Adrenal gland (tissue), 12 donors: ENCODE measurements around the gene BEST4. TPM values are rescaled to one million over a fixed set of nuclear protein-coding genes. Genes with fewer than 3 reads are reported as not detected.

Experiments used
- DNase-seq, 7 donors: peaks; one replicate each; pipeline ENCODE4 v3.0.0-alpha.2; 2019 to 2020
- H3K27ac ChIP-seq, 5 donors: fragments of 200-600 bp; sonication (generic) in 4 of 5; 1 replicate in 3 of 5; 2 replicates in 2 of 5; pipeline versions ENCODE4 v1.5.1 to v1.8.0; 2016 to 2020; ENCODE audit warnings: mild to moderate bottlenecking in 1 of 5
- H3K27me3 ChIP-seq: fragments of 200-600 bp; 2 replicates; pipeline ENCODE4 v1.8.0; 2021
- H3K36me3 ChIP-seq, 2 donors: fragments of 200-600 bp; replicated peaks in 1 of 2; 1 replicate in 1 of 2; 2 replicates in 1 of 2; pipeline versions ENCODE4 v1.5.1 to v1.8.0; 2018 to 2022
- H3K4me1 ChIP-seq, 2 donors: fragments of 200-600 bp; replicated peaks in 1 of 2; 1 replicate in 1 of 2; 2 replicates in 1 of 2; pipeline versions ENCODE4 v1.5.1 to v1.8.0; 2018 to 2021
- H3K4me3 ChIP-seq, 4 donors: fragments of 200-600 bp; sonication (generic) in 3 of 4; one replicate each; pipeline ENCODE4 v1.5.1; 2016 to 2018
- H3K9me3 ChIP-seq, 3 donors: fragments of 200-600 bp; sonication (generic) in 1 of 3; replicated peaks in 1 of 3; 1 replicate in 2 of 3; 2 replicates in 1 of 3; pipeline versions ENCODE4 v1.5.1 to v1.8.0; 2016 to 2021
- CTCF ChIP-seq, 6 experiments: fragments of 450-650 bp in 4 of 6; fragments of 200-600 bp in 2 of 6; sonication (generic) in 1 of 6; IDR thresholded peaks; 1 replicate in 5 of 6; 2 replicates in 1 of 6; pipeline versions ENCODE4 v1.5.1 to v1.8.0; 2016 to 2021; ENCODE audit warnings: antibody characterized with exemption in 6 of 6, mild to moderate bottlenecking in 2 of 6, moderate library complexity in 1 of 6
- POLR2A ChIP-seq, 2 donors: fragments of 450-650 bp; IDR thresholded peaks; one replicate each; pipeline ENCODE4 v1.6.1; 2017; ENCODE audit warnings: antibody characterized with exemption in 2 of 2, mild to moderate bottlenecking in 2 of 2, moderate library complexity in 1 of 2
- WGBS, 4 donors: extraction: QIAGEN DNeasy Blood & Tissue Kit in 2 of 4; methylation state at CpG; one replicate each; pipeline versions ENCODE4 v1.1.5 to v1.1.7; 2013 to 2017; 5-methylcytosine and 5-hydroxymethylcytosine counted together
- intact Hi-C, 2 donors: fragments of 100-400 bp; cut with DNase I; formaldehyde crosslinking; loops; one replicate each; pipeline versions ENCODE4 v1.14.1 to v1.15.0; 2022 to 2023
- polyA plus RNA-seq, 3 donors: library from polyadenylated mRNA; stranded (reverse); fragments of 200-250 nt in 2 of 3; fragments of 350-450 nt in 1 of 3; fragmentation: Illumina TruSeq in 1 of 3; extraction: RNeasy Lipid Tissue Mini Kit (QIAGEN cat#74804) in 1 of 3; gene quantifications; one replicate each; pipeline ENCODE4 v1.2.3, GENCODE V29; 2013 to 2014
- total RNA-seq, 9 donors: library from RNA; depleted of rRNA in 4 of 9; stranded (reverse); fragments of >200 nt in 4 of 9; fragments of 120-200 nt in 1 of 9; fragmentation: NEBNext Ultra II Directional in 1 of 9; extraction: Animal tissue kit (Norgen Biotek cat#: 25700) in 1 of 9; gene quantifications; one replicate each; pipeline versions ENCODE4 v1.1.0 to v1.2.4, GENCODE V29; 2013 to 2023
- donor health status: healthy with polysubstance abuse.
- donor health status: Bipolar disorder and iron deficiency.
- donor health status: DM: yes; HTN: yes; CAD: no.
- donor health status: DM: no; HTN: no; CAD: no.
- donor health status: DM: no; HTN: no; CAD: no.
- donor health status: DM: yes; HTN: yes; CAD: no.

Gene BEST4
- total and polyA plus RNA-seq, 12 donors, result 0.09 to 6.2 (median 0.68) TPM; not detected in 1

GRCh38 chr1:44806025-44806703 lies 18.2 kb upstream of the BEST4 start:
- H3K27me3 ChIP-seq, result no peaks in the 10 kb centered on the region
- TF ChIP-seq POLR2A (IDR thresholded peaks at IDR 0.05), result no peak
- no peak for TF ChIP-seq CTCF (IDR thresholded peaks at IDR 0.05)
- 85 to 90% (median 88%) methylated on average over 35 to 70 of the region's 70 CpGs for WGBS, 4 donors
- no peaks in the 10 kb centered on the region for H3K9me3 ChIP-seq
- intact Hi-C loops, result no loop called here
- peaks cover 0 to 40% of the 10 kb centered on the region in 2 donors for H3K36me3 ChIP-seq
- peak overlapping the region; percentile 96 to 100 (median 99) for H3K27ac ChIP-seq
- peak overlapping the region in 1 of 4 donors; percentile 6 for H3K4me3 ChIP-seq
- peak in 3 of 7 donors; percentile 36 to 59 (median 45) for DNase-seq
- H3K4me1 ChIP-seq, result peaks cover 53 to 75% of the 10 kb centered on the region in 2 donors

GRCh38 chr1:44805311-44806024 lies 17.5 kb upstream of the BEST4 start:
- intact Hi-C loops, result no loop called here
- H3K9me3 ChIP-seq, result no peaks in the 10 kb centered on the region
- DNase-seq, result peak in 3 of 7 donors; percentile 17 to 54 (median 24)
- peaks cover 50 to 68% of the 10 kb centered on the region in 2 donors for H3K4me1 ChIP-seq
- WGBS, 4 donors, result 93 to 95% (median 94%) methylated on average over 7 to 20 of the region's 20 CpGs
- TF ChIP-seq POLR2A (IDR thresholded peaks at IDR 0.05) (no peak), CTCF (IDR thresholded peaks at IDR 0.05) (no peak)
- no peak overlapping the region for H3K4me3 ChIP-seq
- H3K27ac ChIP-seq, result peak overlapping the region in 4 of 5 donors; percentile 96 to 100 (median 99)
- no peaks in the 10 kb centered on the region for H3K27me3 ChIP-seq
- peaks cover 0 to 40% of the 10 kb centered on the region in 2 donors for H3K36me3 ChIP-seq

- Histone ChIP-seq H3K9me3 (no peaks in the 10 kb centered on the region), H3K27me3 (no peaks in the 10 kb centered on the region), H3K36me3 (peaks cover 0 to 40% of the 10 kb centered on the region in 2 donors), H3K4me3 (no peak overlapping the region), H3K27ac (peak overlapping the region in 2 of 5 donors; percentile 37 to 80), H3K4me1 (peaks cover 31 to 53% of the 10 kb centered on the region in 2 donors)
- DNase-seq, result peak in 5 of 7 donors; percentile 20 to 56 (median 31)
- TF ChIP-seq POLR2A (IDR thresholded peaks at IDR 0.05), result no peak
- no peak for TF ChIP-seq CTCF (IDR thresholded peaks at IDR 0.05)
- WGBS, 4 donors, result 74 to 87% (median 82%) methylated on average over 4 to 13 of the region's 13 CpGs
- intact Hi-C loops, result no loop called here
Observed at GRCh38 chr1:44803312-44804095, 15.5 kb upstream of the BEST4 start.

- intact Hi-C loops, result no loop called here
- peaks cover 26 to 48% of the 10 kb centered on the region in 2 donors for H3K4me1 ChIP-seq
- H3K4me3 ChIP-seq, result no peak overlapping the region
- DNase-seq, result peak in 1 of 7 donors; percentile 51
- H3K27me3 ChIP-seq, result no peaks in the 10 kb centered on the region
- no peak for TF ChIP-seq CTCF (IDR thresholded peaks at IDR 0.05)
- no peak for TF ChIP-seq POLR2A (IDR thresholded peaks at IDR 0.05)
- peaks cover 0 to 40% of the 10 kb centered on the region in 2 donors for H3K36me3 ChIP-seq
- peak overlapping the region in 1 of 5 donors; percentile 80 for H3K27ac ChIP-seq
- no peaks in the 10 kb centered on the region for H3K9me3 ChIP-seq
- WGBS, 4 donors, result 89 to 94% (median 93%) methylated on average over 3 to 9 of the region's 9 CpGs
Observed at GRCh38 chr1:44803062-44803311, 15.0 kb upstream of the BEST4 start.
